GM12874 (cell line): ENCODE measurements around the gene PLA2G5.

Source experiments
- TF ChIP-seq, protein P1 (sequence below): IDR thresholded peaks from 2 replicates; pipeline ENCODE4 v1.5.1; 2011; ENCODE audit warnings: low read depth, mild to moderate bottlenecking, control low read depth, low read length, moderate library complexity; ENCODE audit not compliant: insufficient read depth

PLA2G5 gene

DNA sequence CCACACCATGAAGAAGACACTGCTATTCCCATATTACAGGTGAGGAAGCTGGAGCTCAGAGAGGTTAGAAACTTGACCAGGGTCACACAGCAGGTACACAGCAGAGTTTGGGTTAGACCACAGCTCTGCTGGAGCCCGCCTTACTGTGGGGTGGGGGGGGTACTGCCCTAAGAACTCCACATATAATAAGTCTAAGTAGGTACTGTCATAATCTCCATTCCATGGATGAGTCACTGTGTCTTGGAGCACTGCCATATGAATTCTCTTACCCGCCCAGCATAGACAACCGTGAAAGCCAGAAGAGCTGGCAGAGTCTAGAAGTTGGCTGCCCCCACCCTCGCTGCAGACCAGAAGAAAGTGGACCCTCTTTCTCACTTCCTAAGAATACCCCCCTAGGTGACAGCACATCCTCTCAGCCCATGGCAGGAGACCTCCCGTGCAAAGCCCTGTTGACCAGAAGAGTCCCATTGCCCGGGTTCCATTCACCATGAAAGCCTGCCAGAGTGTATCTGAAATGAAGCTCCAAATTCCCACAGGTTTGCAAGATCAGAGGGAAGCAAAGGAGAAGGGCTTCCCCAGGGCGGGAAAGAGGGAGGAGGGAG lies 54.6 kb downstream of the PLA2G5 start:
- TF ChIP-seq, protein P1, sequence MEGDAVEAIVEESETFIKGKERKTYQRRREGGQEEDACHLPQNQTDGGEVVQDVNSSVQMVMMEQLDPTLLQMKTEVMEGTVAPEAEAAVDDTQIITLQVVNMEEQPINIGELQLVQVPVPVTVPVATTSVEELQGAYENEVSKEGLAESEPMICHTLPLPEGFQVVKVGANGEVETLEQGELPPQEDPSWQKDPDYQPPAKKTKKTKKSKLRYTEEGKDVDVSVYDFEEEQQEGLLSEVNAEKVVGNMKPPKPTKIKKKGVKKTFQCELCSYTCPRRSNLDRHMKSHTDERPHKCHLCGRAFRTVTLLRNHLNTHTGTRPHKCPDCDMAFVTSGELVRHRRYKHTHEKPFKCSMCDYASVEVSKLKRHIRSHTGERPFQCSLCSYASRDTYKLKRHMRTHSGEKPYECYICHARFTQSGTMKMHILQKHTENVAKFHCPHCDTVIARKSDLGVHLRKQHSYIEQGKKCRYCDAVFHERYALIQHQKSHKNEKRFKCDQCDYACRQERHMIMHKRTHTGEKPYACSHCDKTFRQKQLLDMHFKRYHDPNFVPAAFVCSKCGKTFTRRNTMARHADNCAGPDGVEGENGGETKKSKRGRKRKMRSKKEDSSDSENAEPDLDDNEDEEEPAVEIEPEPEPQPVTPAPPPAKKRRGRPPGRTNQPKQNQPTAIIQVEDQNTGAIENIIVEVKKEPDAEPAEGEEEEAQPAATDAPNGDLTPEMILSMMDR: no peak

- TF ChIP-seq, protein P1: no peak
These were observed 55.1 kb downstream of the PLA2G5 start for GRCh38 chr1:20125100-20125499.

DNA sequence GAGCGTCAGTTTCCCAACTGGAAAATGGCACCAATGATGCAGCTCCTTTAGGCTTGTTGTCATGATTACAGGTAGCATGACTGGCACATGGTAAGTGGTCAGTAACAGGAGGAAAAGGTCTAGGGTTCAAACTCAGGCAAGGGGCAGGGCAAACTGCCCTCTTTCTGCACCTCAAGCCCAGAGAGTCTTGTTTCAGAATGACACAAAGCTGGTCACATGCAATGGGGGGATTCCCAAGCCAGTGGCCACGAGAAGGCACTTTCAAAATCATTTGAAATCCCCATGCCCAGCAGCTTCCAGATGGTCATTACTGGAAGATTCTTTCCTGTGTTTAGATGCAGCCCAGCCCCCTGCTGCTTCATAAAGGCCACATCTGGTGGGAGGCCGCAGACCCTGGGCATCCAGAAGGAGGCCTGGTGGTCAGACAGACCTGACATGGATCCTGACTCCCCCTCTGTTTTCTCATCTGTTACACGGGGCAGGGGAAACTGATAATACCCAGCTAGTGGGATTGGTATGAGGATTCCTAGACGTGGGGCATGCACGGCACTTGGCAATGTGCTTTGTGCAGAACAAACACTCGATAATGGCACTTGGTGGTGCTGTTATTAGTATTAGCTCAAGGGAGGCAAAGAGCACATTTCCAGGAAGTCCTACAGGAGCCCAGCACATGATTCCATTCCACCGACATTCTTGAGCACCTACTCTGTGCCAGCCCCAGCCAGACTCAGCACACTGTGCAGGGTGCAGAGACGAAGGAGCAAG lies 56.2 kb downstream of the PLA2G5 start:
- TF ChIP-seq, protein P1: no peak

DNA sequence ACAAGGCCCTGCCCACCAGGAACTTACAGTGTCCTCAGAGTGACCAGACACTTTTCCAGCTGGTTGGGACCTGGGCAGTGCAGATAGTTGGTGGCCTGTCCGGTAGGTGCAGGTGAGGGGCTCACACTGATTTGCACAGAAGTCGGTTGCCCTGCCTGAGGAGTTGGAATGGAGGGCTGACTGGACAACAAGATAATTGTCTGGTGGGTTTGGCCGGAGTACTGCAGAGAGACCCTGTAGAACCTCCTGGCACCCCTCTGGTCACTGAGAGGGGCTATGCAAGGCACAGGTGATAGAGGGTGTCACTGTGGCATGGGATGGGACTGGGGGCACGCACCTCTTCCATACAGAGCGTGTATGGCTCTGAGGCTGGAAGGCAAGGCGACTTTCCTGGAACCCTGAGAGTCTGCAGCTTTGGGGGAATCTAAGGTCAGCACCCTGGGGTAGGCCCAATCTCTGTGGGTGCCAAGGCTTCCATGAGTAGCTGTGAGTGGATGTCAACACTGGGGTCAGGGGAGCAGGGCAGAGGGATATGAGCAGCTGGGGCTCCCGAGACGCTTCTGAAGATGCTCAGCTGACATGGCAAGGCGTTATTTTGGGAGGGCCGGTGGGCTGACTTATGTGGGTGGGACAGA lies 56.9 kb downstream of the PLA2G5 start:
- TF ChIP-seq, protein P1: no peak

- TF ChIP-seq, protein P1: no peak
These were observed 65.0 kb downstream of the PLA2G5 start for GRCh38 chr1:20134995-20135394.

DNA sequence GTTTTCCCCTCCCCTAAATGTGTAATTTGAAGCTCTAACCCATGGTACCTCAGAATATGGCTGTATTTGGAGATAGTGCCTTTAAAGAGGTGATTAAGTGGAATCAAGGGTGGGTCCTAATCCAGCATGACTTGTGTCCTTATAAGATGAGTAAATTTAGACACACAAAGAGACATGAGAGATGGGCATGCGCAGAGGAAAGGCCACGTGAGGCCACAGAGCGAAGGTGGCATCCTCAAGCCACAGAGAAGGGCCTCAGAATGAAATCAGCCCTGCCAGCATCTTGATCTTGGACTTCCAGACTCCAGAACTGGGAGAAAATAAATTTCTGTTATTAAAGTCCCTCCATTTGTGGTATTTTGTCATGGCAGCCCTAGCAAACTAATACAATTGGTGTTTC lies 66.3 kb downstream of the PLA2G5 start:
- TF ChIP-seq, protein P1: no peak

DNA sequence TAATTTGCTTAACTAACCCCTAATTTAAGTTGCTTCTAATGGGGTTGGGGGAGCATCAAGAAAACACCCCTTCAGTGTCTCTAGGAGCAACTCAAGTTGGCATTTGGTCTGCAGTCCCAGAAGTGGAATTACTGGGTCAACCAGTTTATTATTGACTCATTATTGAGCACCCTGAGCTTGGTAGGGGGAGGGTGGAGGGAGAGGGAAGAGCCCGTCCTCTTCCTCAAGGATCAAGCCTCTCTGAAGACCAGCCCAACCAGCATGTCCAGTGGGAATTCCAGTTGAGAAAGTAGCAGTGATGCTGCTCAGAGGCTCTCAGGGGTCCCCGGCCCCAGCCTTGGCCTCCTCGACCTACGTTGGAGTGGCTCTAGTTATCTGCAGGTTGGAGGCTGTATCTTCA lies 67.1 kb downstream of the PLA2G5 start:
- TF ChIP-seq, protein P1: no peak
